Progenitor cell of endocrine pancreas (in vitro differentiated cells): Measurements from ENCODE around the gene IER5. TPM values are rescaled to one million over a fixed set of nuclear protein-coding genes. Genes with fewer than 3 reads are reported as not detected.

Source experiments
- DNase-seq: peaks from one replicate; pipeline ENCODE4 v3.0.0; 2021; ENCODE audit warnings: low spot score; ENCODE audit not compliant: unreplicated experiment
- H3K27ac Mint-ChIP-seq: 2 replicates; pipeline ENCODE4 v1.8.0; 2021; ENCODE audit warnings: mild to moderate bottlenecking, moderate library complexity, mixed read lengths
- H3K27me3 Mint-ChIP-seq: 2 replicates; pipeline ENCODE4 v1.8.0; 2021; ENCODE audit warnings: mixed read lengths
- H3K36me3 Mint-ChIP-seq: 2 replicates; pipeline ENCODE4 v1.8.0; 2022; ENCODE audit warnings: mixed read lengths; ENCODE audit not compliant: insufficient read depth
- H3K4me1 Mint-ChIP-seq: 2 replicates; pipeline ENCODE4 v1.8.0; 2021; ENCODE audit warnings: low read depth, mixed read lengths
- H3K4me3 Mint-ChIP-seq: 2 replicates; pipeline ENCODE4 v1.8.0; 2021; ENCODE audit warnings: low read depth, mild to moderate bottlenecking, moderate library complexity, mixed read lengths
- H3K9me3 Mint-ChIP-seq: 2 replicates; pipeline ENCODE4 v1.8.0; 2021; ENCODE audit warnings: low read depth, mixed read lengths
- CTCF ChIP-seq: fragments of 200-600 bp; sonication (generic); IDR thresholded peaks from one replicate; pipeline ENCODE4 v1.5.0; 2021; ENCODE audit warnings: antibody characterized with exemption, mild to moderate bottlenecking; ENCODE audit not compliant: unreplicated experiment
- total RNA-seq: library from RNA; stranded (reverse); gene quantifications from 2 replicates; pipeline ENCODE4 v1.2.1, GENCODE V29; 2021

IER5 gene
- total RNA-seq, 1 donor from 2014 or later: 1.7 TPM

- TF ChIP-seq CTCF: no peak
- H3K36me3 Mint-ChIP-seq: no peaks in the 10 kb centered on the region
- H3K27ac Mint-ChIP-seq: no peak overlapping the region
- H3K9me3 Mint-ChIP-seq: no peaks in the 10 kb centered on the region
- DNase-seq: no peak
- peak overlapping the region; percentile 88 for H3K4me3 Mint-ChIP-seq
- H3K4me1 Mint-ChIP-seq: peaks cover 51% of the 10 kb centered on the region
- peaks cover 66% of the 10 kb centered on the region for H3K27me3 Mint-ChIP-seq
These were observed 14.9 kb downstream of the IER5 start for GRCh38 chr1:181103399-181103798.

- no peaks in the 10 kb centered on the region for H3K9me3 Mint-ChIP-seq
- peak overlapping the region; percentile 88 for H3K4me3 Mint-ChIP-seq
- peaks cover 48% of the 10 kb centered on the region for H3K4me1 Mint-ChIP-seq
- no peak for DNase-seq
- H3K36me3 Mint-ChIP-seq: no peaks in the 10 kb centered on the region
- H3K27ac Mint-ChIP-seq: peak overlapping the region; percentile 96
- TF ChIP-seq CTCF: no peak
- H3K27me3 Mint-ChIP-seq: peaks cover 66% of the 10 kb centered on the region
These were observed 15.7 kb downstream of the IER5 start for GRCh38 chr1:181104042-181104789.

GRCh38 chr1:181104790-181105133 is 16.3 kb downstream of the IER5 start:
- H3K27ac Mint-ChIP-seq: peak overlapping the region; percentile 96
- H3K4me3 Mint-ChIP-seq: peak overlapping the region; percentile 88
- peaks cover 42% of the 10 kb centered on the region for H3K4me1 Mint-ChIP-seq
- H3K36me3 Mint-ChIP-seq: no peaks in the 10 kb centered on the region
- no peaks in the 10 kb centered on the region for H3K9me3 Mint-ChIP-seq
- TF ChIP-seq CTCF: peak; percentile 45
- H3K27me3 Mint-ChIP-seq: peaks cover 66% of the 10 kb centered on the region
- peak; percentile 47 for DNase-seq

GRCh38 chr1:181105134-181106021 is 16.9 kb downstream of the IER5 start:
- peaks cover 36% of the 10 kb centered on the region for H3K4me1 Mint-ChIP-seq
- peak; percentile 73 for DNase-seq
- H3K9me3 Mint-ChIP-seq: no peaks in the 10 kb centered on the region
- H3K36me3 Mint-ChIP-seq: no peaks in the 10 kb centered on the region
- H3K27ac Mint-ChIP-seq: peak overlapping the region; percentile 96
- TF ChIP-seq CTCF: no peak
- H3K4me3 Mint-ChIP-seq: peak overlapping the region; percentile 88
- peaks cover 65% of the 10 kb centered on the region for H3K27me3 Mint-ChIP-seq

- DNase-seq: no peak
- Mint-ChIP-seq H3K27me3 (peaks cover 64% of the 10 kb centered on the region), H3K9me3 (no peaks in the 10 kb centered on the region), H3K4me1 (peaks cover 31% of the 10 kb centered on the region), H3K36me3 (no peaks in the 10 kb centered on the region), H3K4me3 (peak overlapping the region; percentile 80), H3K27ac (peak overlapping the region; percentile 92)
- TF ChIP-seq CTCF: no peak
These were observed 17.5 kb downstream of the IER5 start for GRCh38 chr1:181106022-181106312.
